Measurements from ENCODE around the gene AS3MT.

AS3MT gene

DNA sequence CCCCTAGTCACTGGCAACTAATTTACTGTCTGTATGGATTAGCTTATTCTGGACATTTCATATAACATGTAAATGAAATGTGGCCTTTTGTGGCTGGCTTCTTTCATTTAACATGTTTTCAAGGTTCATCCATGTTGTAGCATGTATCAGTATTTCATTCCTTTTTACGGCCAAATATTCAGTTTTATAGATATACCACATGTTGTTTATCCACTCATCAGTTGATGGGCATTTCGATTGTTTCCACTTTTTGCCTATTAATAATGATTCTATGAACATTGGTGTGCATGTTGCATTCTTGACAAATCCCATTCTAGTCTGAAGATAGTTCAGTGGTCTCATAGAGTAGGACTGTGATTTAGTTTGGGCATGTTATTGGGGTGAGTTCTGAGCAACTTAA lies 61.5 kb downstream of the AS3MT start:
- Histone ChIP-seq H3K4me2 (no peak overlapping the region), H2AFZ (ENCODE audit: low read depth) (no peak overlapping the region), H3K27me3 (ENCODE audit: insufficient read depth, low read depth) (no peaks in the 10 kb centered on the region), H3K36me3 (ENCODE audit: insufficient read depth) (no peaks in the 10 kb centered on the region), H4K20me1 (ENCODE audit: insufficient read depth) (no peaks in the 10 kb centered on the region), H3K27ac (no peak overlapping the region), H3K79me2 (ENCODE audit: insufficient read depth, low read depth) (no peaks in the 10 kb centered on the region), H3K9ac (no peak overlapping the region), H3K4me3 (IDR thresholded peaks at IDR 0.05; ENCODE audit: insufficient read depth, low read depth, low read length) (no peak overlapping the region), H3K4me1 (ENCODE audit: low read depth, poor library complexity, severe bottlenecking) (peaks cover under 1% of the 10 kb centered on the region)
- TF ChIP-seq, protein P1, sequence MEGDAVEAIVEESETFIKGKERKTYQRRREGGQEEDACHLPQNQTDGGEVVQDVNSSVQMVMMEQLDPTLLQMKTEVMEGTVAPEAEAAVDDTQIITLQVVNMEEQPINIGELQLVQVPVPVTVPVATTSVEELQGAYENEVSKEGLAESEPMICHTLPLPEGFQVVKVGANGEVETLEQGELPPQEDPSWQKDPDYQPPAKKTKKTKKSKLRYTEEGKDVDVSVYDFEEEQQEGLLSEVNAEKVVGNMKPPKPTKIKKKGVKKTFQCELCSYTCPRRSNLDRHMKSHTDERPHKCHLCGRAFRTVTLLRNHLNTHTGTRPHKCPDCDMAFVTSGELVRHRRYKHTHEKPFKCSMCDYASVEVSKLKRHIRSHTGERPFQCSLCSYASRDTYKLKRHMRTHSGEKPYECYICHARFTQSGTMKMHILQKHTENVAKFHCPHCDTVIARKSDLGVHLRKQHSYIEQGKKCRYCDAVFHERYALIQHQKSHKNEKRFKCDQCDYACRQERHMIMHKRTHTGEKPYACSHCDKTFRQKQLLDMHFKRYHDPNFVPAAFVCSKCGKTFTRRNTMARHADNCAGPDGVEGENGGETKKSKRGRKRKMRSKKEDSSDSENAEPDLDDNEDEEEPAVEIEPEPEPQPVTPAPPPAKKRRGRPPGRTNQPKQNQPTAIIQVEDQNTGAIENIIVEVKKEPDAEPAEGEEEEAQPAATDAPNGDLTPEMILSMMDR (conservative IDR thresholded peaks at IDR 0.05; ENCODE audit: low read depth, low read length) = no peak

DNA sequence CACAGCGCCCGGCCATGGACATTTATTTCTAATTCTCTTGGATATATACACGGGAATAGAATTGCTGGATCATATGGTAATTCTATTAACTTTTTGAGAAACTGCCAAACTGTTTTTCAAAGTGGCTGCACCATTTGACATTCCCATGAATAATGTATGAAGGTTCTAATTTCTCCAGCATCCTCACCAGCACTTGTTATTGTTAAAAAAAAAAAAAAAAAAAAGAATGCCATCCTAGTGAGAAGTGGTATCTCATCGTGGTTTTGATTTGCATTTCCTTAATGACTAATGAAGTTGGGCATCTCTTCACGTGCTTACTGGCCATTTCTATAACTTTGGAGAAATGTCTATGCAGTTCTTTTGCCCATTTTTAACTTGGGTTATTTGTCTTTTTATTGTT lies 62.4 kb downstream of the AS3MT start:
- Histone ChIP-seq H3K27ac (no peak overlapping the region), H3K79me2 (ENCODE audit: insufficient read depth, low read depth) (no peaks in the 10 kb centered on the region), H3K27me3 (ENCODE audit: insufficient read depth, low read depth) (no peaks in the 10 kb centered on the region), H3K4me3 (IDR thresholded peaks at IDR 0.05; ENCODE audit: insufficient read depth, low read depth, low read length) (no peak overlapping the region), H2AFZ (ENCODE audit: low read depth) (no peak overlapping the region), H3K36me3 (ENCODE audit: insufficient read depth) (no peaks in the 10 kb centered on the region), H3K4me2 (no peak overlapping the region), H3K4me1 (ENCODE audit: low read depth, poor library complexity, severe bottlenecking) (peaks cover 7% of the 10 kb centered on the region), H3K9ac (no peak overlapping the region), H4K20me1 (ENCODE audit: insufficient read depth) (no peaks in the 10 kb centered on the region)
- TF ChIP-seq, protein P1 (conservative IDR thresholded peaks at IDR 0.05; ENCODE audit: low read depth, low read length) = no peak

DNA sequence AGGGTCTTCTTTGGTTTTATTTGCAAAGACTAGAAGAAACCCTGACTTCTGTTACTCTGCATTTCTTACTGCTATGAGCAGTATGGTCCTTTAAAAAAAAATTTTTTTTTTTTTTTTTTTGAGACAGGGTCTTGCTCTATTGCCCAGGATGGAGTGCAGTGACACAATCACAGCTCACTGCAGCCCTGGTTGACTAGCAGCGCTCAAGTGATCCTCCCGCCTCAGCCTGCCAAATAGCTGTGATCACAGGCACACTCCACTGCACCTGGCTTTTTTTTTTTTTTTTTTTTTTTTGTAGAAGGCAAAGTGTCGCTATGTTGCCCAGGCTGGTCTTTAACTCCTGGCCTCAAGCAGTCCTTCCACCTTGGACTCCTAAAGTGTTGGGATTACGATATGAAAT lies 66.2 kb downstream of the AS3MT start:
- no peaks in the 10 kb centered on the region for H3K36me3 ChIP-seq (ENCODE audit: insufficient read depth)
- no peaks in the 10 kb centered on the region for H3K79me2 ChIP-seq (ENCODE audit: insufficient read depth, low read depth)
- H2AFZ ChIP-seq (ENCODE audit: low read depth) = no peak overlapping the region
- H3K9ac ChIP-seq = no peak overlapping the region
- H3K4me1 ChIP-seq (ENCODE audit: low read depth, poor library complexity, severe bottlenecking) = peaks cover 7% of the 10 kb centered on the region
- H4K20me1 ChIP-seq (ENCODE audit: insufficient read depth) = no peaks in the 10 kb centered on the region
- no peak overlapping the region for H3K27ac ChIP-seq
- no peaks in the 10 kb centered on the region for H3K27me3 ChIP-seq (ENCODE audit: insufficient read depth, low read depth)
- H3K4me3 ChIP-seq (IDR thresholded peaks at IDR 0.05; ENCODE audit: insufficient read depth, low read depth, low read length) = no peak overlapping the region
- TF ChIP-seq, protein P1 (conservative IDR thresholded peaks at IDR 0.05; ENCODE audit: low read depth, low read length) = no peak
- no peak overlapping the region for H3K4me2 ChIP-seq

DNA sequence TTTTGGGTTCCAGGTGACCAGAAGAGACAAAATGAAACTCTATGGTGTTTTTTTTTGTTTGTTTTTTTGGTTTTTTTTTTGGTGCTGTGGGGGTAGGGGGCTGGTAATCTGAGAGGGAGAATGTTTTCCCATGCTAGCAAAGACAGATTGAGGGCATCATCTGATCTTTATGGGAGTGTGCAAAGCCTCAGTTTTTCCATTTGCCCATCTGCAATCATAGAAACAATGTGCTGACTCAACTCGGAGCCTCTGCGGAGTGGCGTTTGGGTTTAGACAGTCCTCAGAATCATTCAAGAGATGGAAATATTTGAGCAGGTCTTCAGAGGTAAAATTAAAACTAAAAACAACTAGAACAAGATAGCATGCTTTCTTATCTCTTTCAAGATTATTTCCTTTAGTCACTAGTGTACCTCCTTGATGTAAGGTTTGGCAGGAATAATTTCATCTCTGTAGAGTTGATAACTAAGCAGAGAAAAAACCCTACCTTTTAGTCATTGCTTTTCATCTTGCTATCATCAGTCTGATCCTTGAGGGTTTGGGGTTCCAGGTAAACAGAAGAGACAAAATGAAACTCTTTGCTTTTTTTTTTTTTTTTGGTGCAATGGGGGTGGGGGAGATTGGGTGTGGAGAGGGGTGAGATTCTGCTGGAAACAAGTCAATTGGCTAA lies 66.8 kb downstream of the AS3MT start:
- Histone ChIP-seq H3K4me3 (IDR thresholded peaks at IDR 0.05; ENCODE audit: insufficient read depth, low read depth, low read length) (no peak overlapping the region), H3K4me2 (no peak overlapping the region), H2AFZ (ENCODE audit: low read depth) (no peak overlapping the region), H3K27me3 (ENCODE audit: insufficient read depth, low read depth) (no peaks in the 10 kb centered on the region), H3K27ac (no peak overlapping the region), H3K79me2 (ENCODE audit: insufficient read depth, low read depth) (no peaks in the 10 kb centered on the region), H3K36me3 (ENCODE audit: insufficient read depth) (no peaks in the 10 kb centered on the region), H4K20me1 (ENCODE audit: insufficient read depth) (no peaks in the 10 kb centered on the region), H3K4me1 (ENCODE audit: low read depth, poor library complexity, severe bottlenecking) (peaks cover 7% of the 10 kb centered on the region), H3K9ac (no peak overlapping the region)
- TF ChIP-seq, protein P1 (conservative IDR thresholded peaks at IDR 0.05; ENCODE audit: low read depth, low read length) = no peak

Data from KMS-11 (cell line).